22Rv1 (cell line): ENCODE data around the gene AFM.

Source experiments
- H3K27ac ChIP-seq: fragments of 450-650 bp; 2 replicates; pipeline ENCODE4 v1.5.1; 2017
- ZFX ChIP-seq: fragments of 450-650 bp; IDR thresholded peaks from 2 replicates; pipeline ENCODE4 v1.6.1; 2017; ENCODE audit warnings: antibody characterized with exemption, borderline replicate concordance
- TF ChIP-seq, protein P1 (sequence below): fragments of 450-650 bp; IDR thresholded peaks from 2 replicates; pipeline ENCODE4 v1.5.1; 2017; ENCODE audit warnings: mild to moderate bottlenecking

The AFM gene

GRCh38 chr4:73527196-73527595 is 45.7 kb downstream of the AFM start:
- H3K27ac ChIP-seq = no peak overlapping the region
- TF ChIP-seq ZFX = no peak
- TF ChIP-seq, protein P1, sequence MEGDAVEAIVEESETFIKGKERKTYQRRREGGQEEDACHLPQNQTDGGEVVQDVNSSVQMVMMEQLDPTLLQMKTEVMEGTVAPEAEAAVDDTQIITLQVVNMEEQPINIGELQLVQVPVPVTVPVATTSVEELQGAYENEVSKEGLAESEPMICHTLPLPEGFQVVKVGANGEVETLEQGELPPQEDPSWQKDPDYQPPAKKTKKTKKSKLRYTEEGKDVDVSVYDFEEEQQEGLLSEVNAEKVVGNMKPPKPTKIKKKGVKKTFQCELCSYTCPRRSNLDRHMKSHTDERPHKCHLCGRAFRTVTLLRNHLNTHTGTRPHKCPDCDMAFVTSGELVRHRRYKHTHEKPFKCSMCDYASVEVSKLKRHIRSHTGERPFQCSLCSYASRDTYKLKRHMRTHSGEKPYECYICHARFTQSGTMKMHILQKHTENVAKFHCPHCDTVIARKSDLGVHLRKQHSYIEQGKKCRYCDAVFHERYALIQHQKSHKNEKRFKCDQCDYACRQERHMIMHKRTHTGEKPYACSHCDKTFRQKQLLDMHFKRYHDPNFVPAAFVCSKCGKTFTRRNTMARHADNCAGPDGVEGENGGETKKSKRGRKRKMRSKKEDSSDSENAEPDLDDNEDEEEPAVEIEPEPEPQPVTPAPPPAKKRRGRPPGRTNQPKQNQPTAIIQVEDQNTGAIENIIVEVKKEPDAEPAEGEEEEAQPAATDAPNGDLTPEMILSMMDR = no peak

DNA sequence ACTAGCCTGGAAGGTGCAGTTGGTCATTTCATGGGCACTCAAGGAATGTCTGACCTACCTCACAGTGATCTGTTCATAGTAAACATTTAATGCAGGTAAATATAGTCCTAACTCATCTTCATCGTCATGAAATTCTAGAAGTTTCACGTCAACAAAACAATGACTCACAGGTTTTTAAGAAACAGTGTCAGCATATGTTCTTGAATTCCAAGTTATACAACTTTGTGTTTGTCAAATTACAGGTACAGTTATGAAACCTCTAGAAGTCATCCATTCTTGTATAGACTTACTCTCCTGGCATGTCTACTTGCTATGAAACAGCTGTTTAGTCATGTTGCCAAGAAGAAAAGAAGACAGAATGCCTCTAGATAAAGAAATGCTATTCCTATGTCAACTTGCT is 46.6 kb downstream of the AFM start:
- TF ChIP-seq ZFX = no peak
- TF ChIP-seq, protein P1 = no peak
- no peak overlapping the region for H3K27ac ChIP-seq

DNA sequence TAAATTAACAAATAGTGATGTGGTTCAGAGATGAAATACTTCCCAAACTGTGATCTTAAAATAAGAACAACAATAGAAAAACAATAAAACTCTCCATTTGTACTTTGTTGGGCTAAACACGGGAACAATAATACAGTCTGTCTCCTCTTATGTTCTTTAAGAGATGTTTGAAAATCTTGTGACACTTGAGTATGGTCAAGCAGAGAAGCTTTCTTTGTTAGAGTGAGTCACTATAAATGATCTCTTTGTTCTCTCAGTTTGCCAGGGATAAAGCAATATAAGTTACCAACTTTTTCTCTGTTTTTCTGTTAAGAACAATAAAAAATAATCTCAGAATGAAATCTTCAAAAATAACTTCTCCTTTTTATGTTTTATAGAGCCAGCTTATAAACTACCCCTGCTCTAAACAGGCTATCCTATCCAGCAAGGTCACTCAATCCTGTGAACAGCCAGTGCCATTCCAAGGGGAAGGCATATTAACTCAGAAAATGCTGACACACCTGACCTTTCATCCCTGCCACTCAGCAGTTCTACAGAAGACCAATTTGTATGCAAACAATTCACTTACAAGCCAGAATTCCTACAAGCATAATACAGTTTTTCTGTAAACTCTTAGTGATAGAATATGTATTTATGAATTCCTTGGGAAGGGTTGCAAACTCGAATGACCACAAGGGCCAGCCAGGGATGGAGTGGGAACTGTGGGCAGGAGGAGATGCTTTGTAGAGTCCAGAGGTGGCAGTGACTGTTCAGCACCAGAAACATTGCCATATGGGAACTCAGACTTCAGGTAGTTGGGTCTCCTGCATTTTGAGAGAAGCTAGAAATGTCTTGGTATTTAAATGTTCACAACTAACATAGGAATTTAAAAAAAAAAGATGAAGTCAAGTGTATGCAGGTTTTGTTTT is 52.2 kb downstream of the AFM start:
- H3K27ac ChIP-seq = no peak overlapping the region
- TF ChIP-seq ZFX = no peak
- TF ChIP-seq, protein P1 = no peak

DNA sequence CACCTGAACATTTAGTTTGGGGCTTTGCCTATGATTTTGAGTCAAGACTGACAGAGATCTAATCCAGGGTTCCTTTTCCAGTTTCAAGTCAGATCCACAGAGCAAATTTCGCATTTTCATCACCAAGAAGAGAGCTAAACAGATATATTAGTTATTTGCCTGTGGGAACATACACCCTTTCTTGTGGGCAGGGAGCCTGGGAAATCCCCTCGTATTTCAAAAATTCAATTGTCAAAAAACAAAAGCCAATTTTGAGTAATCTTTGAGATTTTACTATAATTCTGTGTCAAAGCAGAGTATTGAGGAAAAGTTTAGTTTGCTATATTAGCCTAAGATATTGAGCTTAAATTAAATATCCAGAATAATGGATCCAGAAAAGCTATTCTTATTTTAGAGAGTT is 56.6 kb downstream of the AFM start:
- no peak overlapping the region for H3K27ac ChIP-seq
- TF ChIP-seq, protein P1 = no peak
- TF ChIP-seq ZFX = no peak

DNA sequence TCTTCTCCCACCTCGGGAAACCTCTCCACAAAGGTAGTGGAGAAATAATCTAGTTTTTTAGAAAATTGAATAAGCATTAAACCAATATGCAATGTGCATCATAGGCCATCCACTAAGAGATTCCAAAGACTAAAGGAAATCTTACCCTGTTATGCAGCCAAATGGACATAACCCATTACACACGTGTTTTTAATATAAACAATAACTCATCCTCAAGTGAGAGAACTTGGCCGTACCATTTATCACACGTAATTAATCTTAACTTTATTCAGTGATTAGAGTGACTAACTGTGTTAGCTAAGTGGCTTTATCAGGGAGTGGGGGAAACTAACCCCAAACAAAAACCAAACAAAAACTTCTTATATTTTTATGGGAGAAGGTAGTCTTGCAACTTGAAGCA is 57.8 kb downstream of the AFM start:
- H3K27ac ChIP-seq = no peak overlapping the region
- no peak for TF ChIP-seq ZFX
- TF ChIP-seq, protein P1 = no peak

- no peak overlapping the region for H3K27ac ChIP-seq
- no peak for TF ChIP-seq ZFX
- TF ChIP-seq, protein P1 = no peak
These were observed 59.3 kb downstream of the AFM start for GRCh38 chr4:73540826-73541225.

- TF ChIP-seq, protein P1 = no peak
- TF ChIP-seq ZFX = no peak
- H3K27ac ChIP-seq = no peak overlapping the region
These were observed 59.7 kb downstream of the AFM start for GRCh38 chr4:73541251-73541650.
